ENCODE results near the gene NWD2.

DNA sequence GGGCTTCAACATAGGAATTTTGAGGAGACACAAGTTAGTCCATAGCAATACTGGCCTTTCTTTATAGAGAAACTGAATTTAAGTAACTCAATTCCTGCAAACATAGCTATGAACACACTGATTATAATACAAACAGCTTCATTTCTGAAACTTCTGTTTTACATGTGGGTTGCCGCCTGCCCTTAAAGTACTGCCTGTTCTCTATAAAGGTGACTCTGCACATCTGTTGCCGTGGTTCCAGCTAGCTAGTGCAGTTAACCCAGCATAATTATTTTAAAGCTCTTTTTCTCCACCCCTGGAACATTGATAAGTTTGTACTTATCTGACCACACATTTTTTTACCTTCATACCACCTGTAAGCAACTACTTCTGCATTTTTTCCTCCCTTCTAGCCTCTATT is 177.6 kb downstream of the NWD2 start:
- TF ChIP-seq, protein P1, sequence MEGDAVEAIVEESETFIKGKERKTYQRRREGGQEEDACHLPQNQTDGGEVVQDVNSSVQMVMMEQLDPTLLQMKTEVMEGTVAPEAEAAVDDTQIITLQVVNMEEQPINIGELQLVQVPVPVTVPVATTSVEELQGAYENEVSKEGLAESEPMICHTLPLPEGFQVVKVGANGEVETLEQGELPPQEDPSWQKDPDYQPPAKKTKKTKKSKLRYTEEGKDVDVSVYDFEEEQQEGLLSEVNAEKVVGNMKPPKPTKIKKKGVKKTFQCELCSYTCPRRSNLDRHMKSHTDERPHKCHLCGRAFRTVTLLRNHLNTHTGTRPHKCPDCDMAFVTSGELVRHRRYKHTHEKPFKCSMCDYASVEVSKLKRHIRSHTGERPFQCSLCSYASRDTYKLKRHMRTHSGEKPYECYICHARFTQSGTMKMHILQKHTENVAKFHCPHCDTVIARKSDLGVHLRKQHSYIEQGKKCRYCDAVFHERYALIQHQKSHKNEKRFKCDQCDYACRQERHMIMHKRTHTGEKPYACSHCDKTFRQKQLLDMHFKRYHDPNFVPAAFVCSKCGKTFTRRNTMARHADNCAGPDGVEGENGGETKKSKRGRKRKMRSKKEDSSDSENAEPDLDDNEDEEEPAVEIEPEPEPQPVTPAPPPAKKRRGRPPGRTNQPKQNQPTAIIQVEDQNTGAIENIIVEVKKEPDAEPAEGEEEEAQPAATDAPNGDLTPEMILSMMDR (IDR thresholded peaks at IDR 0.05): no peak
- TF ChIP-seq POLR2A (IDR thresholded peaks at IDR 0.05) (no peak), POLR2AphosphoS5 (IDR thresholded peaks at IDR 0.05; ENCODE audit: insufficient read depth in 1 of 2, low read depth in 1 of 2) (no peak)

All from vagina (tissue), 2 donors.